IMR-90 (cell line): ENCODE results near the gene MOB3B. TPM values are rescaled to one million over a fixed set of nuclear protein-coding genes. Genes with fewer than 3 reads are reported as not detected.

Source experiments
- ATAC-seq: fragments of 200-7000 bp; cut with Tn5 transposase; 2 replicates; pipeline ENCODE4 v1.9.1; 2020; ENCODE audit warnings: low read depth, mild to moderate bottlenecking, moderate library complexity
- BruUV-seq: library from RNA; stranded (reverse); fragments of 400-500 nt; replicated peaks from 2 replicates; lab custom pipeline; 2021; lab: Mats Ljungman, UMichigan
- CTCF ChIA-PET: fragments of 300-600 bp; formaldehyde crosslinking; extraction: SDS; loops from one replicate; lab custom pipeline; 2021; ENCODE audit warnings: antibody characterized with exemption; lab: Yijun Ruan, JAX
- POLR2A ChIA-PET: fragments of 300-600 bp; sonication (Branson Sonifier 250); formaldehyde crosslinking; loops from one replicate; lab custom pipeline; 2022; ENCODE audit warnings: antibody characterized with exemption; ENCODE audit not compliant: unreplicated experiment; lab: Charles Lee
- DNase-seq: peaks from one replicate; pipeline ENCODE4 v3.0.0; 2013
- H2AFZ ChIP-seq: replicated peaks from 2 replicates; pipeline ENCODE3; 2013; ENCODE audit warnings: low read length, mild to moderate bottlenecking; ENCODE audit not compliant: poor library complexity
- H2AK5ac ChIP-seq: 2 replicates; pipeline ENCODE4 v1.6.1; 2013; ENCODE audit warnings: low read depth, low read length, inconsistent platforms
- H2AK9ac ChIP-seq: replicated peaks from 2 replicates; pipeline ENCODE3; 2013; ENCODE audit warnings: mild to moderate bottlenecking, low read depth, low read length, moderate library complexity; ENCODE audit not compliant: poor library complexity
- H2BK120ac ChIP-seq: 2 replicates; pipeline ENCODE4 v1.6.1; 2013; ENCODE audit warnings: low read depth, low read length, inconsistent platforms
- H2BK15ac ChIP-seq: 3 replicates; pipeline ENCODE4 v1.6.1; 2013; ENCODE audit warnings: low read depth, low read length, inconsistent platforms
- H2BK20ac ChIP-seq: 2 replicates; pipeline ENCODE4 v1.6.1; 2013; ENCODE audit warnings: low read depth, mild to moderate bottlenecking, inconsistent platforms, low read length, moderate library complexity
- H2BK5ac ChIP-seq: 2 replicates; pipeline ENCODE4 v1.6.1; 2013; ENCODE audit warnings: mild to moderate bottlenecking, low read depth, low read length, inconsistent platforms; ENCODE audit not compliant: poor library complexity, severe bottlenecking
- H3K14ac ChIP-seq: replicated peaks from 2 replicates; pipeline ENCODE4 v1.6.1; 2013; ENCODE audit warnings: low read depth, low read length, inconsistent platforms
- H3K18ac ChIP-seq: 2 replicates; pipeline ENCODE4 v1.6.1; 2013; ENCODE audit warnings: low read depth, low read length, control low read depth
- H3K23ac ChIP-seq: 2 replicates; pipeline ENCODE4 v1.6.1; 2013; ENCODE audit warnings: low read depth, low read length, inconsistent platforms
- H3K27ac ChIP-seq: 2 replicates; pipeline ENCODE4 v1.5.1; 2013; ENCODE audit warnings: mild to moderate bottlenecking, control low read depth, low read length; ENCODE audit not compliant: insufficient read depth
- H3K27me3 ChIP-seq: 2 replicates; pipeline ENCODE4 v1.6.1; 2013; ENCODE audit warnings: low read length; ENCODE audit not compliant: control insufficient read depth, insufficient read depth
- H3K36me3 ChIP-seq: 2 replicates; pipeline ENCODE4 v1.6.1; 2013; ENCODE audit warnings: low read length, mixed read lengths; ENCODE audit not compliant: control insufficient read depth, insufficient read depth
- H3K4ac ChIP-seq: 2 replicates; pipeline ENCODE4 v1.6.1; 2013; ENCODE audit warnings: low read depth, low read length, inconsistent platforms
- H3K4me1 ChIP-seq: 2 replicates; pipeline ENCODE4 v1.6.1; 2013; ENCODE audit warnings: low read length, mixed read lengths; ENCODE audit not compliant: control insufficient read depth, insufficient read depth
- H3K4me2 ChIP-seq: 2 replicates; pipeline ENCODE4 v1.6.1; 2013; ENCODE audit warnings: low read depth, mild to moderate bottlenecking, control low read depth, low read length, moderate library complexity
- H3K4me3 ChIP-seq: 2 replicates; pipeline ENCODE4 v1.5.1; 2013; ENCODE audit warnings: low read depth, mild to moderate bottlenecking, control low read depth, low read length, moderate library complexity; ENCODE audit not compliant: insufficient read depth
- H3K56ac ChIP-seq: 2 replicates; pipeline ENCODE4 v1.6.1; 2013; ENCODE audit warnings: low read length, inconsistent platforms; ENCODE audit not compliant: insufficient read depth; ENCODE audit errors: extremely low read depth
- H3K79me1 ChIP-seq, 2 experiments: 2 replicates each; pipeline ENCODE4 v1.6.1; 2013; ENCODE audit warnings: low read length in 2 of 2, inconsistent platforms in 1 of 2, low read depth in 1 of 2
- H3K9ac ChIP-seq: 2 replicates; pipeline ENCODE4 v1.6.1; 2013; ENCODE audit warnings: low read depth, low read length, control low read depth
- H3K9me1 ChIP-seq: 2 replicates; pipeline ENCODE4 v1.6.1; 2013; ENCODE audit warnings: low read length, inconsistent platforms; ENCODE audit not compliant: insufficient read depth
- H3K9me3 ChIP-seq: 2 replicates; pipeline ENCODE4 v1.6.1; 2013; ENCODE audit warnings: low read length; ENCODE audit not compliant: control insufficient read depth, insufficient read depth
- H4K20me1 ChIP-seq: 2 replicates; pipeline ENCODE4 v1.6.1; 2013; ENCODE audit warnings: low read length, inconsistent platforms; ENCODE audit not compliant: insufficient read depth
- H4K5ac ChIP-seq: 2 replicates; pipeline ENCODE4 v1.6.1; 2013; ENCODE audit warnings: mild to moderate bottlenecking, low read depth, low read length, control low read depth
- H4K8ac ChIP-seq, 2 experiments: 2 replicates each; pipeline ENCODE4 v1.6.1; 2013; ENCODE audit warnings: low read depth in 2 of 2, low read length in 2 of 2, control low read depth in 1 of 2, inconsistent platforms in 1 of 2
- H4K91ac ChIP-seq: 2 replicates; pipeline ENCODE4 v1.6.1; 2013; ENCODE audit warnings: low read depth, low read length, inconsistent platforms; ENCODE audit not compliant: insufficient read depth
- BHLHE40 ChIP-seq: fragments of 150-350 bp; IDR thresholded peaks from 2 replicates; pipeline ENCODE4 v1.6.1; 2016; ENCODE audit warnings: mild to moderate bottlenecking, low read depth, low read length
- CEBPB ChIP-seq: IDR thresholded peaks from 2 replicates; pipeline ENCODE4 v1.6.1; 2012; ENCODE audit warnings: low read depth, low read length, improper control_type of control experiment
- CHD1 ChIP-seq: IDR thresholded peaks from 2 replicates; pipeline ENCODE4 v1.6.1; 2012; ENCODE audit warnings: low read depth, low read length, improper control_type of control experiment
- CTCF ChIP-seq: conservative IDR thresholded peaks from 2 replicates; pipeline ENCODE4 v1.5.1; 2012; ENCODE audit warnings: mild to moderate bottlenecking, low read depth, low read length, improper control_type of control experiment
- ELK1 ChIP-seq: fragments of 150-350 bp; IDR thresholded peaks from 2 replicates; pipeline ENCODE4 v1.6.1; 2016; ENCODE audit warnings: low read depth, mild to moderate bottlenecking, low read length, moderate library complexity, borderline replicate concordance
- FOS ChIP-seq: fragments of 150-350 bp; IDR thresholded peaks from 2 replicates; pipeline ENCODE4 v1.6.1; 2016; ENCODE audit warnings: low read depth, low read length
- MAFK ChIP-seq: IDR thresholded peaks from 2 replicates; pipeline ENCODE4 v1.6.1; 2012; ENCODE audit warnings: low read depth, low read length, improper control_type of control experiment
- MAZ ChIP-seq: IDR thresholded peaks from 2 replicates; pipeline ENCODE4 v1.6.1; 2012; ENCODE audit warnings: low read depth, mild to moderate bottlenecking, low read length, improper control_type of control experiment, moderate library complexity, borderline replicate concordance
- MXI1 ChIP-seq: IDR thresholded peaks from 2 replicates; pipeline ENCODE4 v1.6.1; 2012; ENCODE audit warnings: low read depth, mild to moderate bottlenecking, low read length, moderate library complexity, borderline replicate concordance
- NFE2L2 ChIP-seq: fragments of 150-350 bp; IDR thresholded peaks from 2 replicates; pipeline ENCODE4 v1.6.1; 2016; ENCODE audit warnings: low read depth, mild to moderate bottlenecking, low read length
- POLR2A ChIP-seq: IDR thresholded peaks from 2 replicates; pipeline ENCODE4 v1.6.1; 2012; ENCODE audit warnings: mild to moderate bottlenecking, low read depth, low read length
- RAD21 ChIP-seq: IDR thresholded peaks from 2 replicates; pipeline ENCODE4 v1.6.1; 2012; ENCODE audit warnings: low read length, improper control_type of control experiment
- RCOR1 ChIP-seq: IDR thresholded peaks from 2 replicates; pipeline ENCODE4 v1.6.1; 2012; ENCODE audit warnings: mild to moderate bottlenecking, low read length, improper control_type of control experiment; ENCODE audit not compliant: insufficient replicate concordance
- RFX5 ChIP-seq: IDR thresholded peaks from 2 replicates; pipeline ENCODE4 v1.8.0; 2012; ENCODE audit warnings: low read depth, mild to moderate bottlenecking, low read length, moderate library complexity
- SMC3 ChIP-seq: fragments of 150-350 bp; IDR thresholded peaks from 2 replicates; pipeline ENCODE4 v1.6.1; 2016; ENCODE audit warnings: low read depth, mild to moderate bottlenecking, antibody characterized with exemption, low read length, moderate library complexity
- USF2 ChIP-seq: fragments of 150-350 bp; IDR thresholded peaks from 2 replicates; pipeline ENCODE4 v1.6.1; 2017; ENCODE audit warnings: mild to moderate bottlenecking, antibody characterized with exemption, low read length, low read depth
- WGBS, 2 experiments: methylation state at CpG; one replicate each; pipeline versions ENCODE4 v1.1.5 to v1.1.7; 2013; ENCODE audit warnings: missing lambda C conversion rate in 2 of 2; ENCODE audit not compliant: insufficient read length in 1 of 2; ENCODE audit errors: extremely low coverage in 2 of 2; 5-methylcytosine and 5-hydroxymethylcytosine counted together
- dilution Hi-C: fragments of 300-500 bp; cut with HindIII; formaldehyde crosslinking; loops from one replicate; pipeline ENCODE4 v1.14.3; 2018; ENCODE audit warnings: low sequenced_read_pairs; ENCODE audit not compliant: unreplicated experiment
- in situ Hi-C: fragments of 300-500 bp; cut with MboI; formaldehyde crosslinking; loops from 3 replicates; pipeline ENCODE4 v1.14.3; 2019; ENCODE audit warnings: low sequenced_read_pairs, inconsistent platforms, mixed read lengths
- intact Hi-C: fragments of 100-400 bp; cut with micrococcal nuclease; formaldehyde crosslinking; loops from 2 replicates; pipeline ENCODE4 v1.10.0; 2022
- polyA plus RNA-seq, 3 experiments: library from polyadenylated mRNA; depleted of rRNA; stranded (reverse); fragments of >200 nt; gene quantifications; 2 replicates each; pipeline ENCODE4 v1.2.3, GENCODE V29; 2012; ENCODE audit warnings: low replicate concordance in 1 of 3
- total RNA-seq: library from RNA; depleted of rRNA; stranded (reverse); fragments of >200 nt; gene quantifications from 2 replicates; pipeline ENCODE4 v1.2.3, GENCODE V29; 2012

MOB3B gene
- total and polyA plus RNA-seq, 2 of the 4 experiments (the other 2 are of a cell fraction): under 0.01 to 0.02 TPM

- Histone ChIP-seq H4K20me1 (no peaks in the 10 kb centered on the region), H3K9me1 (no peaks in the 10 kb centered on the region), H2BK20ac (no peak overlapping the region), H2BK15ac (no peak overlapping the region), H3K14ac (no peak overlapping the region), H3K4ac (no peak overlapping the region), H4K8ac (no peak overlapping the region), H2AK5ac (no peak overlapping the region), H3K56ac (no peak overlapping the region), H3K4me3 (no peak overlapping the region), H2BK5ac (no peak overlapping the region), H3K36me3 (no peaks in the 10 kb centered on the region), H2BK120ac (no peak overlapping the region), H2AFZ (no peak overlapping the region), H4K91ac (no peak overlapping the region), H3K23ac (no peak overlapping the region), H3K4me1 (no peaks in the 10 kb centered on the region), H3K27me3 (peaks cover 3% of the 10 kb centered on the region; the same call in 1 of the 2 replicates), H4K5ac (no peak overlapping the region), H2AK9ac (no peak overlapping the region), H3K9me3 (no peaks in the 10 kb centered on the region), H3K4me2 (no peak overlapping the region), H3K9ac (no peak overlapping the region), H3K79me1 (no peaks in the 10 kb centered on the region), H3K27ac (no peak overlapping the region), H3K18ac (no peak overlapping the region)
- POLR2A ChIA-PET: no interaction called here
- no TSS peak for BruUV-seq
- WGBS, 2 experiments: no CpG with 5 or more reads among the region's 3 CpGs
- TF ChIP-seq MAFK: no peak
- no peak for TF ChIP-seq ELK1
- no peak for TF ChIP-seq CHD1
- no peak for TF ChIP-seq CTCF
- TF ChIP-seq SMC3: no peak
- TF ChIP-seq CEBPB: no peak
- no peak for TF ChIP-seq NFE2L2
- TF ChIP-seq MXI1: no peak
- no peak for TF ChIP-seq POLR2A
- no peak for TF ChIP-seq RAD21
- TF ChIP-seq BHLHE40: no peak
- no peak for TF ChIP-seq MAZ
- TF ChIP-seq RCOR1: no peak
- TF ChIP-seq FOS: no peak
- no peak for TF ChIP-seq USF2
- no peak for TF ChIP-seq RFX5
- CTCF ChIA-PET: no interaction called here
- dilution Hi-C loops: no loop called here
- no peak for ATAC-seq
- in situ Hi-C loops: no loop called here
- intact Hi-C loops: no loop called here
- no peak for DNase-seq
Measured at GRCh38 chr9:27387722-27388121, 141.9 kb downstream of the MOB3B start.
